G401 (cell line): ENCODE measurements around the gene KCNC2. TPM values are rescaled to one million over a fixed set of nuclear protein-coding genes. Genes with fewer than 3 reads are reported as not detected.
"Not testable (repeated sequence)": the region's sequence is repeated elsewhere in the genome, so short reads cannot be mapped to it uniquely, and the experiment has no call there.

ENCODE experiments used
- DNase-seq: peaks from one replicate; pipeline ENCODE4 v3.0.0-alpha.2; 2015; ENCODE audit warnings: low spot score
- in situ Hi-C: cut with HindIII; loops from 2 replicates; pipeline ENCODE4 v1.10.0; 2016; ENCODE audit warnings: low sequenced_read_pairs, mixed read lengths
- total RNA-seq: library from RNA; depleted of rRNA; stranded (reverse); fragments of >200 nt; shearing (Covaris generic); gene quantifications from 2 replicates; pipeline ENCODE4 v1.2.3, GENCODE V29; 2014; rRNA removed

Gene KCNC2
- not detected in 2 replicates for total RNA-seq

DNA sequence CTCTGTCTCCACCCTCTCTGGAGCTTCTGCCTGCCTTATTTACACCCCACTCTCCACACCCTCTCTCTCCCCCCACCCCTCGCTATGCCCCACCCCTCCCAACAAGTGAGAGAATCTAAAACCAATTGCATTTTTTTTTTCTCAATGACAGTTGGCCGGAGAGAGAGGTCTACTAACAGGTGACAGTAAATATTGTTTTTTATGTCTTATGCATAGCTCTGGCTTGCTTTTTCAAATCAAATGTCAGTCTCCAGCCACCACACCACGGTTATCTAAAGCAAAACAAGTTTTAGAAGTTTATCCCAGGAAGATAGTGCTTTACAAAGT lies at the start of gene KCNC2:
Gene KCNC2, minus strand, starts transcription at position 28 of the 327 bp plus-strand sequence.
- in situ Hi-C loops = no loop called here
- DNase-seq = no peak

DNA sequence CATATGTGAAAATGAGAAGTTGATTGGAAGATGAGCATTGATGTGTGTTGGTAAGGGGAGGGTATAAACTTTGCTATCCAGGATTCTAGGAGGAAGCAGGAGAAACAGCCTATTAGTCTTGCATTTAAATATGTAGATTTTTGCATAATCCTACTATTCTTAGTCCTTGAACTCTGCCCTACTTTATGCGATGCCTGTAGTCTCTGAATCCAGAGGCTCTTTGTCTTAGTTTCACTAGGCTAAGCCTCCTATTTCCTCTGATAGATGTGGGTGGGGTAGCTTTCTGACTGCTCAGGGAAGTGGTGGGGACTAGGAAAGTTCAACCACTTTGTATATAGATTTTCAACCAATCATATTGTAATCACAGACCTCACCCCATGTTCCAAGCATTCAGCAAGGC lies 49.5 kb upstream of the KCNC2 start:
- in situ Hi-C loops = no loop called here
- no peak for DNase-seq

DNA sequence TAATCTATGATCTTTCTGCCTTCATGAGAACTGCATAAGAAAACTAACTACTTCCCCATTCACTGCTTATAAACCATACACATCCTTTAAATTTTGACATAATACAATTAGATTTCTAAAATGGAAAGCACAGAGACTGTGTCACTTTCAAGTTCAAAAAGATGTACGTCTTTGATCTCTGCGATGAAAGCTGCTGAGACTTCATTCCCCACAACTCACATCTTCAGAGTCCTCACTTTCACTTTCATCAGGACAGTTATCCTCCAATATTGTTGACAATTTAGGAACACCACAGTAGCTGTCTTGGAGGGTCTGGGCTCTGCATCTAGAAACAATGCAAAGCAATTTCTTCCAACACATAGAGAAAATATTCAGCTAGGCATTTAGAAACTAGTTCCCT lies 47.9 kb upstream of the KCNC2 start:
- in situ Hi-C loops = no loop called here
- DNase-seq = no peak

GRCh38 chr12:75245108-75245507 lies 35.5 kb upstream of the KCNC2 start:
- in situ Hi-C loops = no loop called here
- no peak for DNase-seq

DNA sequence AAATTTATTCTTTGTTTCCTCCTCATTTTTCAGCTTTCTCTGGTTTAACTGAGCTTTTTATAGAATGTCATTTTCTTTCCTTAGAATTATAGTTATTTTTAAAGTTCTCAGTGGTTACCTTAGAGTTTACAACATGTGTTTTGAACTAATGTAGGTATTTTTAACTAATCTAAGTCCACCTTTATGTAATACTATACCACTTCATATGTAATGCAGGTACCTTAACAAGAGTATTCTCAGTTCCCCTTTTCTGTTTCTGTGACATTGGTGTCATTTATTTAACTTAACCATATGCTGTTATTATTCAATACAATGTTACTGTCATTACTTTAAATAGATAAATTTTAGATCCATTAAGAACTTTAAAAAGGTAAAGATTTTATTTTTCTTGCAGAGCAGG lies 30.3 kb upstream of the KCNC2 start:
- DNase-seq = no peak
- in situ Hi-C loops = no loop called here

DNA sequence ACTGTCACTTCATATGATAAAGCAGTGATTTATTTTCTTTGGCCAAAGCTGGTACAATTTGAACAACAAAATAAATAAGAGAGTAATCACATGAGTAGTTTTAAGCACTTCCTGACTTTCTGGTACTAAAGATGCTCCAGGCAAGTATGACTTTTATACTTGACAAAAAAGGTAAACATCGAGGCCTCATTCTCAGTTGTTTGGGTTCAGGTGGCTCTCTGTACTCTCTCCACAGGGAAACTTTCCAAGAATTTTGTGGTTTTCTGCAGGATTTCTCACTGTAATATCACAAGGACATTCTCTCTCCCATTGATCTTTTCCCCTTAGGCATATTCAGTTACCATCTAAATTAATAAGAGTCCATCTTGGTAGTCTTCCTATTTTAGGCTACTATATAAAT lies 26.6 kb upstream of the KCNC2 start:
- in situ Hi-C loops = no loop called here

GRCh38 chr12:75227132-75227531 lies 17.5 kb upstream of the KCNC2 start:
- in situ Hi-C loops = no loop called here
- no peak for DNase-seq

More for the DNA sequence above, 26.6 kb upstream of the KCNC2 start:
- DNase-seq = no peak

- in situ Hi-C loops = no loop called here
- DNase-seq = no peak
Observed at GRCh38 chr12:75212072-75212471, 2.4 kb upstream of the KCNC2 start.

GRCh38 chr12:75208856-75209811 lies 505 bp downstream of the KCNC2 start:
- in situ Hi-C loops = no loop called here
- DNase-seq = no peak

DNA sequence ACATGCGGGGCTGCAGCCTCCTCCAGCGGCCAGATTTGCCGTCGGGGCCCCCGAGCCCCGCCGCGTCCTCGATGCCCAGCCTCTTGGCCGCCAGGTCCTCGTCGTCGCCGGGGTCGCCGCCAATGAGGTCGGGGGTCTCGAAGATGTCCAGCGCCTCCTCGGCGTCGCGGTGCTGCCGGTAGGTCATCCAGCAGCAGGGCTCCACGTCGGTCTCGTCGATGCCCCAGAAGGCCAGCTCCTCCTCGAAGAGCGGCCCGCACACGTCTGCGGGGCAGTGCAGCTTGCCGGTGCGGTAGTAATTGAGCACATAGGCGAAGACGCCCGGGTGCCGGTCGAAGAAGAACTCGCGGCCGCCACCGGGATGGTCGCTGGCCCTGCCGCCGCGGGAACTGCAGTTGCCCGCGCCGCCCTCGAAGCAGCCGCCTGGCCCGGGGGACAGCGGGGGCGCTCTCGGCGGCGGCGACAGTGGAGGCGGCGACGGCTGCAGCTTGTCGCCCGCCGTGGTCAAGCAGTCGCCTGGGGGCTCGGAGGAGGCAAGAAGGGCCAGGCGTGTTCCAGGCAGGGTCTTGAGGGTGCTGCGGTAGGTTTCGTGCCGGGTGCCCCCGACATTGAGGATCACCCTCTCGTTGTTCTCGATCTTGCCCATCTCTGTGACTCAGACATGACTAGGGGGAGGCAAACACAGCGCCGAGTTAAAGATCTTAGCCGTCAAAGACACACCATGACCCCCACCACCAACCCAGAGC lies 2.1 kb downstream of the KCNC2 start:
- in situ Hi-C loops = no loop called here
- no peak for DNase-seq

GRCh38 chr12:75205558-75205957 lies 4.1 kb downstream of the KCNC2 start:
- in situ Hi-C loops = no loop called here

DNA sequence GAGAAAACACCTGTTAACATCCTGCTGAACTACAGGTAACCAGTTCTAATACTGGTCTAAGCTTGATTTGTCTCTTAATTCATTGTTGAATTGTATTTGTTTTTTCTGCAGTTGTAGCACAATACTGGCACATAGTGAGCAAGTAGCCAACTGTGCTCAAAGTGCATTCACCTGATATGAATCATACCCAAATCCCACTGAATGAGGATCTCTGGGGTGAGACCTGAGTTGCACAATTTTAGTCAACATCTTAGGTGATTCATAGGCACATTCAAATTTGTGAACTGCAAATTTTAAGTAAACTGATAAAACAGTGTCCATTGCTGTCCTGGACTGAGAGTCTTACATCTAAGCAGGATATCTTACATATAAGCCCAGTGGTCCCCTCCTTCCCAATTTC lies 12.8 kb downstream of the KCNC2 start:
- in situ Hi-C loops = no loop called here
- no peak for DNase-seq

More at GRCh38 chr12:75205558-75205957, 4.1 kb downstream of the KCNC2 start:
- no peak for DNase-seq

DNA sequence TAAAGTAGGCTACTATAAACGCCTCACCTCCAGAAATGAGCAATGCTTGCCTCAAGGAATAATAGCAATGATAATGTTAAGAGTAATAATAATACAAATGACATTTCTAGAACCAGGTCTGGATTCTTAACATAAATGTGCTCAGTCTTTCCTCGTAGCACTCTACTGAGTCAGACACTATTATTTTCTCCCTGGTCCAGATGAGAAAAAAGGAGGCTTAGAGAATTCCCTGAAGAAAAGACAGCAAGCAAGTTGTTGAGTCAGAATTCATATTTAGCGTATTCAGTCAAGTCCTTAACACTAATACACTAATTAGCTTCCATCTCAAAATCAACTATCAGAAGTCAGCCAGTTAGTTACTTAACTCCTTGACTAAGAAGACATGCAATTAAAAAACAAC lies 13.2 kb downstream of the KCNC2 start:
- in situ Hi-C loops = no loop called here
- no peak for DNase-seq

- in situ Hi-C loops = no loop called here
- no peak for DNase-seq
Observed at GRCh38 chr12:75194250-75194649, 15.4 kb downstream of the KCNC2 start.

GRCh38 chr12:75192196-75192595 lies 17.4 kb downstream of the KCNC2 start:
- DNase-seq = no peak
- in situ Hi-C loops = no loop called here

DNA sequence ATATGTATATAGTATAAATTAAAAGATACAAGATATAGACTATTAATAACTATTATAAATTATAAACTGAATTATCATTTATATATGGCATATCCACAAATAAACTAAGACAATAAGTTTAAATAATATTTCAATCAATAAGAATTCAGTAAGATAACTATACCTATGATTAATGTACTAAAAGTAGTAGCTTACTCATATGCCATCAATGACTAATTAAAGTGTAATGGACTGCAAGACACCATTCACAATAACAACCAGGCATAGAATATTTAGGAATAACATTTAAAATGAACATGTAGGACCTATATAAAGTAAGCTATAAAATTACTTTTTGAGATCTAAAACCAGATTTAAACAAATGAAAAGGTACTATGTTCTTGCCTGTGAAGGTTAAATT lies 18.8 kb downstream of the KCNC2 start:
- in situ Hi-C loops = no loop called here
- no peak for DNase-seq

DNA sequence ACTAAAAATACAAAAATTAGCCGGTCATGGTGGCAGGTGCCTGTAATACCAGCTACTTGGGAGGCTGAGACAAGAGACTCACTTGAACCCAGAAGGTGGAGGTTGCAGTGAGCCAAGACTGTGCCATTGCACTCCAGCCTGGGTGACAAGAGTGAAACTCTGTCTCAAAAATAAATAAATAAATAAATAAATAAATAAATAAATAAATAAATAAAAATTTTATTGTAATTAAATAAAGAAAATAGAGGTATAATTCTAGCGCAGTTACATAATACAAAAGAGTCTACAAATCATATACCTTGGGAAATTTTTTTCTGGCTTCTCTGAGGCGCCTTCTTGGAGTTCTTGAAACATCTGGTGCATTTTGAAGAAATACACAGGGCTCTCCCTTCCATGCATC lies 23.8 kb downstream of the KCNC2 start:
- in situ Hi-C loops, DNase-seq: not testable (repeated sequence)

GRCh38 chr12:75184516-75184915 lies 25.1 kb downstream of the KCNC2 start:
- in situ Hi-C loops = no loop called here
- DNase-seq = no peak

DNA sequence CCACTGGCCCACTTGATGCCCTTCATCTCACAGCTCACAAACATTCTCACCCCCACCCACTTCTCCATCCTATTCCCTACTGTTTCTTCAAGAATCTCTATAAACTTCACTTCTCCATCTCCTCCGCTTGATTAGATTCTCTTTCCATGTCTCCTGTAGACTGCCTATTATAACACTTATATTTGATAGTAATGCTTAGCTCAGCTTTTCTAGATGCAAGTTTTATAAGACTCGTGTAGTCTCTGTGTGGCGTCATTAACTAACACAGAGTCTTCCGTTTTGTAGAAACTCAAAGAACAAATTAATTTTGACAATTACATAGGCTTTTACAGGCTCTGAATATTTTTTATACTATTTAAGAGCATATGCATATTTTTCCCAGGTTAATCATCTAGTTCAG lies 25.7 kb downstream of the KCNC2 start:
- DNase-seq = no peak
- in situ Hi-C loops = no loop called here

DNA sequence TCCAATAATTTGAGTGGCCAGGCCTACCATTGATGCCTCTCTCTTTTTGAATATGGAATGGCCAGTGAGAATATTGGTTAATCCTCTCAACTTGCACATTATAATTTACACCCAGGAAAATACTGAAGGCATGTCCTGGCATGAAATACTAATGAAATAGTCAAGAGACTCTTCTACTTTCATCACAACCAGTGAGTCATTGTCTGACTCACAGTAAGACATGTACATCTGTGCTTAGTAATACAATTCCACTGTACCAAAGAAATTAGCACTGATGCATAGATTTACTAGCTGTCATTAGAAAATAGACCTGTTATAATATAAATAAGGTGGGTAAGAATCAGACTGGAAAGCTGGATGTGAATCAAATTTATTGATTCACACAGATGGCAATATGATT lies 31.6 kb downstream of the KCNC2 start:
- no peak for DNase-seq
- in situ Hi-C loops = no loop called here
